ENCODE measurements around the gene MBD3L1. TPM values are rescaled to one million over a fixed set of nuclear protein-coding genes. Genes with fewer than 3 reads are reported as not detected.

Gene MBD3L1
- total RNA-seq, 1 donor, result not detected

DNA sequence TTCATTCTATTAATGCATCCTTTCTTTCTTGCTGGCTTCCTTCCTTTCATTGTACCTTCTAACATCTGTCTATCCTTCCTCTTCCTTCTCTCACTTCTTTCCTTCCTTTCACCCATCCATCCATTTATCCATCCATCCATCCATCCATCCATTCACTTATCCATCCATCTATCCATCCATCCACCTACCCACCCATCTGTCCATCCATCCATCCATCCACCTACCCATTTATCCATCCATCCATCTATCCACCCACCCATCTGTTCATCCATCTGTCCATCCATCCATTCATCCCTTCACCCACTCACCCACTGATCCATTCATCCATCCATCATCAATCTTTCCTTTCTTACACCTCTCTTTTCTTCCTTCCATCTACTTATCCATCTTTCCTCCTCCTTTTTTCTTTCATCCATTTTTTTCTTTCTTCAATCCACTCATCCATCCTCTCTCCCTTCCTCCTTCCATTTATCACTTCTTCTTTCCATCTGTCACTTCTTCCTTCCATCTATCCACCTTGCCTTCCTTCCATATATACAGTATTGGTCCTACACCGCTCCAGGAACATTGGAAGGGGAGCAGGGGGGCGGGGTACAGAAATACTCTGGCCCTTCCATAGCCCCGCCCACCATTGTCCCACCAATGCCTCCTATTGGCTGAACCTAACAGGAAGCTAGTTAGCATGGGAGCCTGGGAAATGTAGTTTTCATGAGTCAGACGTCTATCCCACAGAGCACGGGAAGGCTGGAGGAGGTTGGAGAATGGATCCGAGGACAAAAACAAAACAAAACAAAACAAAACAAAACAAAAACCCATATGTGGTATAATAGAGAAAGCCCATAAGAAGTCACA lies 45.9 kb downstream of the MBD3L1 start:
- no peak for DNase-seq (ENCODE audit: low read depth in 2 of 3, low spot score in 2 of 3)

DNA sequence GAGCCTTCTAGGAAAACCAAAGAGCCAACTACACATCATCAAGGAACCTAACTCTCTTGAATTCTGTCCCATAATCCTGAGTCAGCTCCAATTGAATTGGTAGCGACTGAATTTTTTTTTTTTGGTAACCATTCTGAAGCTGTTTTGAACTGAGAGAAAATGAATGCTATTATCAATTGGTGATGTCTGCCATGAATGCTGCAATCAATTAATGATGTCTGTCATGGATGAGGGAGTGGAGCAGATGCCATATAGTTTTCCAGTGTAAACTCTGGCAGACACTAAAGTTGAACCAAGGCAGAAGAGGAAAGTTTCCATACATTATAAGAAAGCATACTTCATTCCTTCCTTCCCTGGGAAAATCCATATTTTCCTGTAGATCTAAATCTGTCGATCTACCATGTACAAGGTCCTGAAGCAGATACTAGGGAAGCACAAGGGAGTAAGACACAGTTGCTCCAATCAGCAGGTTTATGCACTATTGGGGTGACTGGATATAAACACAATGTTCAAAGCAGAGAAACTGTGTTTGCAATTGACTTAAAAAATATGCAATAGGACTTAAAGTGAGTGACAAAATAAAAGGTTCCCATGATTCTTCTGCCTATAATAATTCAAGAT lies 48.8 kb downstream of the MBD3L1 start:
- DNase-seq (ENCODE audit: low read depth in 2 of 3, low spot score in 2 of 3), result no peak

- no peak for DNase-seq (ENCODE audit: low read depth in 2 of 3, low spot score in 2 of 3)
Observed at GRCh38 chr19:8881512-8881911, 49.3 kb downstream of the MBD3L1 start.

- no peak for DNase-seq (ENCODE audit: low read depth in 2 of 3, low spot score in 2 of 3)
Observed at GRCh38 chr19:8884416-8884815, 52.2 kb downstream of the MBD3L1 start.

GRCh38 chr19:8887364-8887763 lies 55.2 kb downstream of the MBD3L1 start:
- DNase-seq (ENCODE audit: low read depth in 2 of 3, low spot score in 2 of 3), result no peak

DNA sequence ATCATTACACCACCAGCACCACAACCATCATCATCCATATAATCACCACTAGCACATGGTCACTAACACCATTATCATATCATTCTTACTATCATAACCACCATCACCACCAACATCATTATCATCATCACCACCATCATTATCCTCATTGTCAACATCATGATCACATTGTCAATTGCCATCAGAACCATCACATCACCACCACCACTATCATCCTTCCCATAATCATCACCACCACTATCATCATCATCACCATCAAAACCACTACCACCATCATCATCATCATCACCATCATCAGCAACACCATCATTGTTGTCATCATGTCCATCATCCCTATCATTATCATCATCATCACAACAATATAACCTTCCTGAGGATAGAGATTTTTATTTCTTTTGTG lies 58.1 kb downstream of the MBD3L1 start:
- no peak for DNase-seq (ENCODE audit: low read depth in 2 of 3, low spot score in 2 of 3)

Other genes with a start within 250 kb of the MBD3L1 start
- gene ADAMTS10, start 221.7 kb upstream of the MBD3L1 start, total RNA-seq, result 34.5 TPM
- not detected for gene NFILZ, start 201.7 kb upstream of the MBD3L1 start, total RNA-seq
- gene ACTL9, start 133.6 kb upstream of the MBD3L1 start, total RNA-seq, result not detected
- under 0.01 TPM for gene OR2Z1, start 110.7 kb upstream of the MBD3L1 start, total RNA-seq
- gene ZNF558, start 73 bp upstream of the MBD3L1 start, total RNA-seq, result 32.9 TPM
- gene MUC16, start 178.0 kb downstream of the MBD3L1 start, total RNA-seq, result under 0.01 TPM